Colonic mucosa (tissue), 4 donors: Measurements from ENCODE around the gene TGFBR2. TPM values are rescaled to one million over a fixed set of nuclear protein-coding genes. Genes with fewer than 3 reads are reported as not detected.

Source experiments
- DNase-seq: peaks from one replicate; pipeline ENCODE4 v3.0.0-alpha.2; 2020
- H3K27ac ChIP-seq: fragments of 200-600 bp; one replicate; pipeline ENCODE4 v1.8.0; 2021
- H3K27me3 ChIP-seq: fragments of 200-600 bp; one replicate; pipeline ENCODE4 v1.8.0; 2021
- H3K36me3 ChIP-seq: fragments of 200-600 bp; one replicate; pipeline ENCODE4 v1.8.0; 2021
- H3K4me1 ChIP-seq: fragments of 200-600 bp; one replicate; pipeline ENCODE4 v1.8.0; 2021; ENCODE audit warnings: mild to moderate bottlenecking
- H3K4me3 ChIP-seq: fragments of 200-600 bp; one replicate; pipeline ENCODE4 v1.8.0; 2021
- H3K9ac ChIP-seq, 2 donors: one replicate each; pipeline ENCODE4 v1.7.0; 2013; ENCODE audit warnings: control low read depth in 2 of 2, low read depth in 2 of 2, low read length in 2 of 2
- H3K9me3 ChIP-seq: fragments of 200-600 bp; one replicate; pipeline ENCODE4 v1.8.0; 2021
- CTCF ChIP-seq: fragments of 200-600 bp; IDR thresholded peaks from one replicate; pipeline ENCODE4 v1.8.0; 2022; ENCODE audit warnings: antibody characterized with exemption, mild to moderate bottlenecking
- intact Hi-C: fragments of 100-400 bp; cut with DNase I; formaldehyde crosslinking; loops from one replicate; pipeline ENCODE4 v1.14.1; 2022
- total RNA-seq, 2 donors: library from RNA; stranded (reverse); fragmentation: NEBNext Ultra II Directional in 1 of 2; extraction: Animal tissue kit (Norgen Biotek cat#: 25700) in 1 of 2; gene quantifications; one replicate each; pipeline ENCODE4 v1.2.1, GENCODE V29; 2021
- donor health status: healthy.
- donor health status: DM: no; HTN: no; CAD: no.
- donor health status: DM: no; HTN: no; CAD: no.

Gene TGFBR2
- total RNA-seq, 2 donors from 2014 or later: 32.4 to 53.5 TPM

DNA sequence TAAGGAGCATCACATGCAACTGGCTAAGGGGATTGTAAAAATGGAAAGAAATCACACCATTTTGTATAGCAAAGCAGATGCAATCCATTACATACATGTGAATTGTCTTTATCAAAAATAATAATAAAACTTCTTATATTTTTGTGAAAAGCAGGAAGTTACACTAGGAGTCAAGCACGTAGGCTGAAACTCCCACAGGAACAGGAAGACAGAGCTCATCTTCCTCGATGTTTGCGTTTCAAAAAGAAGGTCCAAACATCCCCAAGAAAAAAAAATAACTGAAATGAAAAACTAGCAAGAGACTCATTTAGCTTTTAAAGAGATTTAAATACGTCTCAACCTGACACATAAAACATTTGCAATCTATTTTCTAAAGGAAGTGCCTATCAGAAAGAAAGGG lies 106.6 kb downstream of the TGFBR2 start:
- intact Hi-C loops: no loop called here
- no peaks in the 10 kb centered on the region for H3K36me3 ChIP-seq
- H3K9me3 ChIP-seq: no peaks in the 10 kb centered on the region
- H3K9ac ChIP-seq: no peak overlapping the region
- no peaks in the 10 kb centered on the region for H3K4me1 ChIP-seq
- H3K4me3 ChIP-seq: no peak overlapping the region
- DNase-seq: no peak
- TF ChIP-seq CTCF: no peak
- H3K27me3 ChIP-seq: no peaks in the 10 kb centered on the region
- H3K27ac ChIP-seq: no peak overlapping the region

DNA sequence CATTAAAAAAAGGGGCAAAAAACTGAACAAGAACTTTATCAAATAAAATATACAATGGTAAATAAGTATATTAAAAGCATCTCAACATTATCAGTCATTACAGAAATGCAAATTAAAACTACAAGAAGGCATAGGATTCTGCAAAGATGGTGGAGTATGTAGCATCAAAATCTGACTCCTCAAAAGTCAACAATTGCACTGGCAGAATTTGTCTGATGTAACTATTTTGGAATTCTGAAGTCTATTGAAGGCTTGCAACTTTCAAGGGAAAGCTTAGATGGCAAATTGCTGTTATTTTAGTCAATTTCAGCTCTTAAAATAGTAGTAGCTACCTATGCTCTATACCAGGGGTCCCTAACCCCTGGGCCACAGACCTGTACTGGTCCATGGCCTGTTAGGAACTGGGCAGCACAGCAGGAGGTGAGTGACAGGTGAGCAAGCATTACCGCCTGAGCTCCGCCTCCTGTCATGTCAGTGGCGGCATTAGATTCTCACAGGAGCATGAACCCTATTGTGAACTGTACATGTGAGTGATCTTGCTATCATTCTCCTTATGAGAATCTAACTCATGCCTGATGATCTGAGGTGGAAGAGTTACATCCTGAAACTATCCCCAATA lies 107.6 kb downstream of the TGFBR2 start:
- H3K9ac ChIP-seq: no peak overlapping the region
- H3K9me3 ChIP-seq: no peaks in the 10 kb centered on the region
- no peaks in the 10 kb centered on the region for H3K27me3 ChIP-seq
- intact Hi-C loops: no loop called here
- DNase-seq: no peak
- no peaks in the 10 kb centered on the region for H3K36me3 ChIP-seq
- H3K4me3 ChIP-seq: no peak overlapping the region
- H3K27ac ChIP-seq: no peak overlapping the region
- no peaks in the 10 kb centered on the region for H3K4me1 ChIP-seq
- no peak for TF ChIP-seq CTCF

- no peaks in the 10 kb centered on the region for H3K27me3 ChIP-seq
- intact Hi-C loops: no loop called here
- TF ChIP-seq CTCF: no peak
- no peak overlapping the region for H3K9ac ChIP-seq
- no peak for DNase-seq
- H3K4me3 ChIP-seq: no peak overlapping the region
- H3K4me1 ChIP-seq: peaks cover 6% of the 10 kb centered on the region
- H3K36me3 ChIP-seq: no peaks in the 10 kb centered on the region
- no peaks in the 10 kb centered on the region for H3K9me3 ChIP-seq
- no peak overlapping the region for H3K27ac ChIP-seq
These were observed 113.1 kb downstream of the TGFBR2 start for GRCh38 chr3:30719536-30719935.

DNA sequence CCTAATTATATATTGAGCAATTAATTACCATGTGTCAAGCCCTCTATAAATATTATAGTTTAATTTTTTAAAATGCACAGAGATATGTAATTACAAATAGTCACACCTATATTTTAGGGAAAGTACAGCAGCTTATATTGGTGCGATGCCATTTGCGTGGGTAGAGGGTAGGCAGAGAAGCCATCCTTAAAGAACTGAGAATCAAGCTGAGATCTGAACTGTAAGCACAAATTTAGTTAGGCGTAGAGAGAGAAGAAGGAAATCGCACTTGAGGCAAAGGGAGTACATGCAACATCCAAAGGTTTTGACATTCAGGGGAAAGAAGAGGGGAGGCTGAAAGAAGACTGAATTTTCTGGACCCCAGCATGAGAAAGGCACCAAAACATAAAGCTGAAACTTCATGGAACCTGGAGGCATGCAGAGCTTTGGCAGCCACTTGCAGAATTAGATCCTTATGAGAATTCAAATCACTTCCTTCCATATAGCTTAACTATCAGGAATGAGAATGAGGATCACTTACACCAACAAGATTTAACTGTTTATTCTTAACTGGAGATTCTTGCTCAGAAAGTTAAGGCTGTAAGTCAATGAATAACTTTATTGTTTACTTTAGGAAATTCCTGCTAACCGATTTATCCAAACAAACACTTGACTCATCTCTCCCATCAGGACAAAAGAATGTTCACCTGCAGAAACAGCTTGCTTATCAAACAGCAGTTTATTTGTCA lies 114.3 kb downstream of the TGFBR2 start:
- TF ChIP-seq CTCF: no peak
- no peak for DNase-seq

GRCh38 chr3:30721314-30721634 lies 114.9 kb downstream of the TGFBR2 start:
- Histone ChIP-seq H3K9ac (no peak overlapping the region), H3K36me3 (no peaks in the 10 kb centered on the region), H3K9me3 (no peaks in the 10 kb centered on the region), H3K4me1 (peaks cover 6% of the 10 kb centered on the region), H3K4me3 (no peak overlapping the region), H3K27ac (no peak overlapping the region), H3K27me3 (no peaks in the 10 kb centered on the region)
- no peak for TF ChIP-seq CTCF
- intact Hi-C loops: no loop called here
- DNase-seq: no peak

More for the DNA sequence above, 114.3 kb downstream of the TGFBR2 start:
- Histone ChIP-seq H3K4me3 (no peak overlapping the region), H3K9ac (no peak overlapping the region), H3K4me1 (peaks cover 6% of the 10 kb centered on the region), H3K27me3 (no peaks in the 10 kb centered on the region), H3K27ac (no peak overlapping the region), H3K36me3 (no peaks in the 10 kb centered on the region), H3K9me3 (no peaks in the 10 kb centered on the region)
- intact Hi-C loops: no loop called here
